Activated T-helper 17 cell treated with anti-CD3 and anti-CD28 coated beads, Interleukin-2, amount 50 U/mL, for 72 hours (primary cell): Measurements from ENCODE around the gene SOX6. TPM values are rescaled to one million over a fixed set of nuclear protein-coding genes. Genes with fewer than 3 reads are reported as not detected.

ENCODE experiments used
- ATAC-seq: fragments of 150-1000 bp; cut with Tn5 transposase; replicated peaks from 2 replicates; pipeline ENCODE4 v1.10.0; 2021; ENCODE audit warnings: mild to moderate bottlenecking, moderate library complexity
- H3K27ac Mint-ChIP-seq: one replicate; pipeline ENCODE4 v1.8.0; 2022; ENCODE audit warnings: mixed read lengths
- H3K27me3 Mint-ChIP-seq: one replicate; pipeline ENCODE4 v1.8.0; 2022; ENCODE audit warnings: mixed read lengths
- H3K36me3 Mint-ChIP-seq: one replicate; pipeline ENCODE4 v1.8.0; 2022; ENCODE audit warnings: low read depth, mild to moderate bottlenecking, mixed read lengths
- H3K4me1 Mint-ChIP-seq: one replicate; pipeline ENCODE4 v1.8.0; 2022; ENCODE audit warnings: mixed read lengths
- H3K4me3 Mint-ChIP-seq: one replicate; pipeline ENCODE4 v1.8.0; 2022; ENCODE audit warnings: mild to moderate bottlenecking, mixed read lengths
- H3K9me3 Mint-ChIP-seq: one replicate; pipeline ENCODE4 v1.8.0; 2022; ENCODE audit warnings: mixed read lengths
- total RNA-seq, 2 donors: library from RNA; stranded (reverse); gene quantifications; one replicate each; pipeline ENCODE4 v1.2.3, GENCODE V29; 2022

SOX6 gene
- total RNA-seq, 2 donors from 2014 or later: 0.11 TPM; not detected in 1

GRCh38 chr11:15943418-15944197 is 412.7 kb downstream of the SOX6 start:
- ATAC-seq: no peak
- H3K27me3 Mint-ChIP-seq: no peaks in the 10 kb centered on the region
- no peak overlapping the region for H3K27ac Mint-ChIP-seq
- H3K4me1 Mint-ChIP-seq: no peaks in the 10 kb centered on the region
- H3K9me3 Mint-ChIP-seq: peaks cover 6% of the 10 kb centered on the region
- H3K4me3 Mint-ChIP-seq: no peak overlapping the region
- no peaks in the 10 kb centered on the region for H3K36me3 Mint-ChIP-seq

GRCh38 chr11:15942936-15943335 is 413.4 kb downstream of the SOX6 start:
- H3K27ac Mint-ChIP-seq: no peak overlapping the region
- H3K4me3 Mint-ChIP-seq: no peak overlapping the region
- no peak for ATAC-seq
- no peaks in the 10 kb centered on the region for H3K27me3 Mint-ChIP-seq
- H3K36me3 Mint-ChIP-seq: no peaks in the 10 kb centered on the region
- peaks cover 6% of the 10 kb centered on the region for H3K9me3 Mint-ChIP-seq
- H3K4me1 Mint-ChIP-seq: no peaks in the 10 kb centered on the region

GRCh38 chr11:15942126-15942525 is 414.2 kb downstream of the SOX6 start:
- no peak for ATAC-seq
- Mint-ChIP-seq H3K9me3 (no peaks in the 10 kb centered on the region), H3K27me3 (peaks cover under 1% of the 10 kb centered on the region), H3K27ac (no peak overlapping the region), H3K4me3 (no peak overlapping the region), H3K36me3 (no peaks in the 10 kb centered on the region), H3K4me1 (no peaks in the 10 kb centered on the region)

GRCh38 chr11:15941206-15941770 is 415.1 kb downstream of the SOX6 start:
- no peak overlapping the region for H3K27ac Mint-ChIP-seq
- H3K27me3 Mint-ChIP-seq: peaks cover 4% of the 10 kb centered on the region
- no peak overlapping the region for H3K4me3 Mint-ChIP-seq
- ATAC-seq: no peak
- H3K9me3 Mint-ChIP-seq: no peaks in the 10 kb centered on the region
- H3K4me1 Mint-ChIP-seq: no peaks in the 10 kb centered on the region
- no peaks in the 10 kb centered on the region for H3K36me3 Mint-ChIP-seq

- Mint-ChIP-seq H3K9me3 (no peaks in the 10 kb centered on the region), H3K4me3 (no peak overlapping the region), H3K4me1 (no peaks in the 10 kb centered on the region), H3K36me3 (no peaks in the 10 kb centered on the region), H3K27me3 (peaks cover 4% of the 10 kb centered on the region), H3K27ac (no peak overlapping the region)
- ATAC-seq: no peak
Measured at GRCh38 chr11:15940462-15941205, 415.7 kb downstream of the SOX6 start.

- Mint-ChIP-seq H3K27me3 (peaks cover 4% of the 10 kb centered on the region), H3K27ac (no peak overlapping the region), H3K36me3 (no peaks in the 10 kb centered on the region), H3K4me3 (no peak overlapping the region), H3K9me3 (no peaks in the 10 kb centered on the region), H3K4me1 (no peaks in the 10 kb centered on the region)
- ATAC-seq: no peak
Measured at GRCh38 chr11:15938983-15939382, 417.4 kb downstream of the SOX6 start.

GRCh38 chr11:15938121-15938611 is 418.2 kb downstream of the SOX6 start:
- ATAC-seq: no peak
- H3K9me3 Mint-ChIP-seq: no peaks in the 10 kb centered on the region
- H3K4me1 Mint-ChIP-seq: no peaks in the 10 kb centered on the region
- H3K27me3 Mint-ChIP-seq: peaks cover 8% of the 10 kb centered on the region
- H3K4me3 Mint-ChIP-seq: no peak overlapping the region
- no peak overlapping the region for H3K27ac Mint-ChIP-seq
- no peaks in the 10 kb centered on the region for H3K36me3 Mint-ChIP-seq

- Mint-ChIP-seq H3K9me3 (no peaks in the 10 kb centered on the region), H3K27ac (no peak overlapping the region), H3K27me3 (peaks cover 8% of the 10 kb centered on the region), H3K4me1 (no peaks in the 10 kb centered on the region), H3K36me3 (no peaks in the 10 kb centered on the region), H3K4me3 (no peak overlapping the region)
- ATAC-seq: no peak
Measured at GRCh38 chr11:15937601-15938120, 418.7 kb downstream of the SOX6 start.

- Mint-ChIP-seq H3K27me3 (peaks cover 11% of the 10 kb centered on the region), H3K36me3 (no peaks in the 10 kb centered on the region), H3K9me3 (peaks cover 5% of the 10 kb centered on the region), H3K27ac (no peak overlapping the region), H3K4me1 (no peaks in the 10 kb centered on the region), H3K4me3 (no peak overlapping the region)
- no peak for ATAC-seq
Measured at GRCh38 chr11:15936011-15936410, 420.3 kb downstream of the SOX6 start.

GRCh38 chr11:15935373-15935772 is 421.0 kb downstream of the SOX6 start:
- ATAC-seq: no peak
- H3K9me3 Mint-ChIP-seq: peaks cover 5% of the 10 kb centered on the region
- H3K36me3 Mint-ChIP-seq: no peaks in the 10 kb centered on the region
- no peak overlapping the region for H3K4me3 Mint-ChIP-seq
- H3K4me1 Mint-ChIP-seq: no peaks in the 10 kb centered on the region
- no peak overlapping the region for H3K27ac Mint-ChIP-seq
- H3K27me3 Mint-ChIP-seq: peaks cover 11% of the 10 kb centered on the region

- Mint-ChIP-seq H3K4me1 (no peaks in the 10 kb centered on the region), H3K27ac (no peak overlapping the region), H3K36me3 (no peaks in the 10 kb centered on the region), H3K9me3 (peaks cover 5% of the 10 kb centered on the region), H3K27me3 (peaks cover 11% of the 10 kb centered on the region), H3K4me3 (no peak overlapping the region)
- ATAC-seq: no peak
Measured at GRCh38 chr11:15933886-15934625, 422.3 kb downstream of the SOX6 start.

GRCh38 chr11:15932417-15932816 is 423.9 kb downstream of the SOX6 start:
- Mint-ChIP-seq H3K27me3 (peaks cover 11% of the 10 kb centered on the region), H3K9me3 (peaks cover 5% of the 10 kb centered on the region), H3K4me3 (no peak overlapping the region), H3K36me3 (no peaks in the 10 kb centered on the region), H3K27ac (no peak overlapping the region), H3K4me1 (no peaks in the 10 kb centered on the region)
- ATAC-seq: no peak

- H3K4me3 Mint-ChIP-seq: no peak overlapping the region
- H3K27me3 Mint-ChIP-seq: peaks cover 7% of the 10 kb centered on the region
- H3K36me3 Mint-ChIP-seq: no peaks in the 10 kb centered on the region
- no peak for ATAC-seq
- H3K4me1 Mint-ChIP-seq: no peaks in the 10 kb centered on the region
- no peak overlapping the region for H3K27ac Mint-ChIP-seq
- peaks cover 5% of the 10 kb centered on the region for H3K9me3 Mint-ChIP-seq
Measured at GRCh38 chr11:15931497-15931896, 424.8 kb downstream of the SOX6 start.

- Mint-ChIP-seq H3K36me3 (no peaks in the 10 kb centered on the region), H3K4me3 (no peak overlapping the region), H3K4me1 (no peaks in the 10 kb centered on the region), H3K27ac (no peak overlapping the region), H3K9me3 (peaks cover 5% of the 10 kb centered on the region), H3K27me3 (peaks cover 7% of the 10 kb centered on the region)
- no peak for ATAC-seq
Measured at GRCh38 chr11:15930442-15931025, 425.8 kb downstream of the SOX6 start.
